NCI-H226 (cell line): ENCODE measurements around the gene RERE.
"Not testable (repeated sequence)": the region's sequence is repeated elsewhere in the genome, so short reads cannot be mapped to it uniquely, and the experiment has no call there.

Experiments used
- DNase-seq: peaks from one replicate; pipeline ENCODE4 v3.0.0-alpha.2; 2015

RERE gene

DNA sequence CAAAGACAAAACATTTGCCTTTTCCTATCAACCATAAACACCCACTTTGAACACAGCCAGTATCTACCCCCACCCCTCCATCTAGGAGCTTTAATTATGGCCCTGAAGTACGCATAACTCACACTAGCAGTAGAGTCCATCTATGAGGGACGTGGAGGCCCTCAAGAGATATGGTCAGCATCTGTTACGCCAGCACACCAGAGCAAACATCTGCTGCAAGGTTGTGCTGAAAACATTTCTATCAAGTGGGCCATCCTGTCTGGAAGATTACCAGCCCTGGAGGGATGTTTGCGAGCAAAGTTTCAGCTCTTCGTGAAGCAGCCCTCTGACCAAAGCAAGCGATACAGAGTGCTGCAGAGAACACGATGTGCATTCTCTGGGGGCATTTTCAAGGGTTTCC lies 424.9 kb downstream of the RERE start:
- DNase-seq, result no peak

GRCh38 chr1:8390707-8391106 lies 426.7 kb downstream of the RERE start:
- no peak for DNase-seq

DNA sequence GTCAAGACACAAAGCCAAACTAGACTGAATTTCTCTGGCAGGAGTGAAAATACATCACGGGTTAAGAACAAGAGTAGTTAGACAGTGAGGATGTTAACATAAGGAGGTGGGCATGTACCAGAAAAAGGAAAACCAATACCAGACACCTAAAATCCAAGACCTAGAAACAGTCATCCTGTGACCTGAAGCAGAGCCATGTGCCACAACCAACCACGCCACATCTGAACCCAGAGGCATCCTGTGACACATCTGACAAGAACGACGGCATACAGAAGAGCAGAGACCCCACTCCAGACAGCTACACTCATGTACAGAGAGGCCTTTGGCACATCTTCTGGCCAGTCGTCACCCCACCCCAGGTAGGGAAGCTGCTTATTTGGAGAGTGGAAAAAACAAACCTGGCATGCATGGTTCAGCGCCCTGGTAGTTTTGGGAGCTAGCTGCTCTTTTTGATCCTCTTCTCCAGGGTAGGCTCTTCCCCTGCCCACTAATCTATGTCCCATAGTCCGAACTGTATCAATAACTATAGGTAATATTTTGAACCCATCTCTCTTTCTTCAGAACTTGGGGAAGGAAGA lies 427.4 kb downstream of the RERE start:
- no peak for DNase-seq

DNA sequence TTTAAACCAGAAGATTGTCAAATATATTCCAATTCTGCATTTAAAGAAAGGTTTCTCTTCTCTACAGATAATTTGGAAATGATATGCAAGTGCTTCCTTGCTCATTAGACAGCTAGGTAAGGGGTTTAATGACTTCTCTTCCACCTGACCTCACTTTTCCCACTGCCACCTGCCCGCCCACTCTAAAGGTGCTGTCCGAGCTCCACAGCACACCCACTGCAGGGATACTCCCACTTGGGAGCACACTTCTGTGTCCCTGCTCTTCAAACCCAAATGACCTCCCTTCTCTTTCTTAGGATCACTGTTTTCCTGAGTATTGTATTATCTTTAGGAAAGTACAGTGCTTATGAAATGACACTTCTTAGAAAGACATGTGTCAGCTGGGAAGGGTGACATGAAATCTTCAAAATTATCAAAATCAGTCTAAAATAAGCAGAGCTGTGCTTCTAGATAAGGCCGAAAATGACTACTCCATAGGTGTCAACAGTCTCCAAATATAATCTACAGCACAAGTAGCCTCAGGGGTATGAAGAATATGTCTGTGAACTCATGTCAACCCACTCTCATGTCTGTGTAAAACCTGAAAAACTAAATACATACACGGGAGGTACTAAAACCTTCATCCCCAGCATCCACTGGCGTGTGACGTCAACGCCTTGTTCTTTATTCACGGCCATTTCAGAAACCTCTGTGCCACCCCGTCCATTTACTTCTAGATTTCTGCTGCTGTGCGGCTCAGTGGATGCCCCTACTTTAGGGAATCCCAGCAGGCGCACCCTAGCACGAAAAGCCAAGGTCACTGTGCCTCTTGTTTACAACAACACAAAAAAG lies 428.5 kb downstream of the RERE start:
- no peak for DNase-seq

- DNase-seq, result no peak
Measured at GRCh38 chr1:8386247-8386646, 431.2 kb downstream of the RERE start.

DNA sequence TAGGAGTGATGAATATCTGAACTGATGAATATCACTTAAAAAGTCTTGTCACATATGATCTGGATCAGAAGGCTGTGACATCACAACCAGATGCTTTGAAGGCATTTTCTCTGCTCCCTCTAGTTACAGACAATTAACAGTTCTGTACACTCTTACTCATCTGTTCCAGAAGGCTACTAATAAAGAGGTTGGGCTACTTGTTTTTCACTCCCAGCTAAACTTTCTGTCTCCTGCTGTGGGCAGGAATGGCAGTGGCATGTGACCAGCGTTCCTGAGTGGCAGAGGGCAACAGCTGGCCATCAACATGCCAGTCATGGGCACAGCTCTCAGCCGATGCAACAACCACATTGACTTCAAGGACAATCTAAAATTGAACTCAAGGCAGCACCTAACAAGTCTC lies 432.9 kb downstream of the RERE start:
- DNase-seq, result no peak

DNA sequence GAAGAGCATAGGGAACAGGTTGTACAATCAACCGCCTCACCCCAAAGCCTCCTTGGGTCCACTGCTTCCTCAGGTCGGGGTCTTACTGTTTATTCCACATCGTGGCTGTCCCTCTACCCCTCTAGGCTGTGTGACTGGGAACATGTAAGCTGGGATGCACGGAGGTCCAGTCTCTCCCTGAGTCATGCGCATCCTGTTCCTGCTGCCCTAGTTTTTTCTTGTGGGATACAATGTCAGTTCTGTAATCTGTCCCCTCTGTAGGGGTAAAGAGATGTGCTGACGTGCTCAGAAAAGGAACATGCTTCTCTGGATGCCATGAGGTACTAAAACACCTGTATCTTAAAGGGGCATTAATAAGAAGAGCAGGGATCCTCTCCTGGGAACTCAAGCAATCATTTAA lies 433.4 kb downstream of the RERE start:
- no peak for DNase-seq

- DNase-seq, result no peak
Measured at GRCh38 chr1:8382608-8383505, 434.6 kb downstream of the RERE start.

DNA sequence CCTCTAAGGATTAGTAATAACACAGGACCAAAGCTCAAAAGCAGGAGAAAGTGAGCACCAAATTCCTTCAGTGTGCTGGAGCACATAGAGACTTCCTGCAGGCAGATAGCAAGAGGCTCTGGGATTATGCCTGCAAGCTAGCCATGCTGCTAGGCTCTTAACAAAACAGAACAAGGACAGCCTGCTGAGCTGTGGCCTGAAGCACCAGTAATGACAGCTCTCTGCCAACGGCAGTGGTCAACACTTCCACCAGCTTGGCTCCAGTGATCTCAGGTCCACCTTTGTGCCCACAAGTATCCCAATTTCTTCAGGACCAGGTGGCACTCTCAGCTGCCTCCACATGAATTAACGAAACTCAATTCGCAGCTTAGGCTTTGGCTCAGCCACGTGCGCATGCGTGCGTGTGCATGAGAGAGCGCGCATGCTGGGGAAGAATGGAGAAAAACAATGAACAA lies 435.4 kb downstream of the RERE start:
- DNase-seq, result no peak

GRCh38 chr1:8381618-8382017 lies 435.8 kb downstream of the RERE start:
- DNase-seq, result no peak

GRCh38 chr1:8380310-8380709 lies 437.1 kb downstream of the RERE start:
- DNase-seq, result not testable (repeated sequence)

- DNase-seq, result no peak
Measured at GRCh38 chr1:8379513-8380186, 437.8 kb downstream of the RERE start.

DNA sequence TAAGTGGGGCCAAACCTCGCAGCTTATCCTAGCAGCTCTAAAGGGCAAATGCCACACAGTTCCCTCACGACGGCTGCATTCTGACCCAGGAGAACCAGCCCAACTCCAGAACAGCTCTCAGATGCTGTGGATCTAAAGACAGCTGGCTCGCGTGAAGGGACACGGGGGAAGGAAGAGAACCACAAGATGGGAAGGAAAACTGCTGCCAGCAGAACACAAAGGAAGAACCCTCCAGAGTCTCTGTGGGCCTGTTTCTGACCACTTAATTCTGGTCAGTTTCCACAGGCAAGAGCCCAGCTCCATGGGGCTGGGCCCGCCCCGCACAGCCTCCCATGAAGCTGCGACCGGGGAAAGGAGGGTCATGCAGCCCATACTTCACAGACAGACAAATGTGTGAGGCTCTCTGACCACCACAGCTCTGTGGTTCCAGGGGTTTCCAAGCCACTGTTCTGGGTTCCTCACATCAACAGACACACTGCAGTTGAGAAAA lies 438.4 kb downstream of the RERE start:
- DNase-seq, result no peak

GRCh38 chr1:8378178-8378577 lies 439.3 kb downstream of the RERE start:
- DNase-seq, result no peak

DNA sequence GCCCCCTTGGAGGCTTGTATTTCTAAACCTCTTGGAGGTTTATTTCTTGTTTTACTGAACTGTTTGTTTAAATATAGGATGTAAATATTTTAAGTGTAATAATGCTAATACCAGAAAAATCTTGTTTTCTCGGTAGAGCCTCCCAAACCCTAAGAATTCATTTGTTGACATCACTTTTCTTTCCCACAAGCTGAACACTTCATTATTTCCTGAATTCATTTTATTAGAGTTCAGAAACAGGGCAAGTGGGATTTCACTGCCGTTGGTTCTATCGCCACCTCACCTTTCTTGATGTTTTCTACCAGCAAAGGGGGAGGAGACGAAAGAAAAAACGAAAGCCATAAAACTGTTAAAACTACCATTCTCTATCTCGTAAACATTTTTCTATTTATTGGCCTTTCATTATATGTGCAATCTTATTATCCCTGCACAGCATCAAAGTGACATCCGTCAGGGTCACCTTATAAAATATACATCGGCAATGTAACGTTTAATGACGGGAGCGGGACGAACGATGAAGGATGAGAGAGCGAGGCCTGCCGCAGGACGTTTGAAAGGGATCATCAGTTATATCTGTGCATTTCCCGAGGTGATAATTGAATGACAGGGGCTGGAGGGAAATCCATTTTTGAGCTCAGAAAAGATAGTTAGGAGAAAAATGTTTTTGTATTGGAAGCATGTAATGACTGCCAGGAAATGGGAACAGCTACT lies 440.0 kb downstream of the RERE start:
- no peak for DNase-seq

GRCh38 chr1:8376358-8376840 lies 441.0 kb downstream of the RERE start:
- no peak for DNase-seq

DNA sequence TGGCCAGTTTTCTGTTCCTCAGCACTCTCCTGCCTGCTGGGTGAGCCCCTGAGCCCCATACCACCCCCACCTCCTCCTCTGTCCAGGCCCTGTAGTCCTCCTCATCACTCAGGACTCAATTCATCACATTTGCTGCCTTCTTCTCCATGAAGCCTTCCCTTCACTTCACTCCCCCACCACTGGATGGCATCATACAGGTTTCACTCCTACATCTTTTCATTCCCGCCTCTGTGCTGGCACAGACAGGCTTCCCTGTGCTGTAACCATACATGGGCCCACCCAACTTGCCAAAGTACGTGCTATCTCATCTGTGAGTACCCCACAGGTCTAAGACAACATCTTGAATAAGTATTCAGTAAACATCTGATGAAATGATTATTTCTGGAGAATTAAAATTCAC lies 442.6 kb downstream of the RERE start:
- DNase-seq, result peak; percentile 45

GRCh38 chr1:8374356-8374755 lies 443.1 kb downstream of the RERE start:
- DNase-seq, result no peak

DNA sequence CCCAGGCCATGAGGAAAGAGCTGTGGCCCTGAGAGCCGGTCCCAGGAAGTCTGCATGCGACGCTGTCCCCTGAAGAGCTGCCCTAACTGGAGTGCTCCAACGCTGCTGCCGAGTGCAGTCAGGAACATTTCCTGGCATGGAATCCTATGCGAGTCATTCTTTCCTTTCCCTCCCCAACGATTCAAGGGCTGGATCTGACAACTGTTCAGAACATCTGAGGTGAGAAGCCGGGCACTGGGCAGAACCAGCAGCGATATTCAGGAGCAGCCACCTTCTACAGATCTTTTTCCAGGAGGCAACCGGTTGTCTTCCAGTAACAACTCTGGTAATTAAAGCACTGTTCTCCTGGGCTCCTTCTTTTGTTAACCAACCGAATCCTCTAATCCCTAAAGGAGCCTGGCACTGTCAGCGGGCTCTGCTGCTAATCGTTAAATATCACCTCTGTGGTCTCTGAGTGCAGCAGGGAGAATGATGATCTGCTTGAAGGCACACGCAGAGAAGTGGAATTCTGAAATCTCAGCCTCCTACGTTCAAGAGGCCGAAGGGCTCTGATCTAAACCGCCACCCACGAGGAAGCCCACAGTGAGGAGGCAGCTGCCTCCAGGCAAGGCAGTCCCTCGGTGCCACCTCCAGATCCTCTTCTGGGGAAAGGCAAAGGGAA lies 443.7 kb downstream of the RERE start:
- peak; percentile 81 for DNase-seq

- DNase-seq, result no peak
Measured at GRCh38 chr1:8373125-8373524, 444.3 kb downstream of the RERE start.

DNA sequence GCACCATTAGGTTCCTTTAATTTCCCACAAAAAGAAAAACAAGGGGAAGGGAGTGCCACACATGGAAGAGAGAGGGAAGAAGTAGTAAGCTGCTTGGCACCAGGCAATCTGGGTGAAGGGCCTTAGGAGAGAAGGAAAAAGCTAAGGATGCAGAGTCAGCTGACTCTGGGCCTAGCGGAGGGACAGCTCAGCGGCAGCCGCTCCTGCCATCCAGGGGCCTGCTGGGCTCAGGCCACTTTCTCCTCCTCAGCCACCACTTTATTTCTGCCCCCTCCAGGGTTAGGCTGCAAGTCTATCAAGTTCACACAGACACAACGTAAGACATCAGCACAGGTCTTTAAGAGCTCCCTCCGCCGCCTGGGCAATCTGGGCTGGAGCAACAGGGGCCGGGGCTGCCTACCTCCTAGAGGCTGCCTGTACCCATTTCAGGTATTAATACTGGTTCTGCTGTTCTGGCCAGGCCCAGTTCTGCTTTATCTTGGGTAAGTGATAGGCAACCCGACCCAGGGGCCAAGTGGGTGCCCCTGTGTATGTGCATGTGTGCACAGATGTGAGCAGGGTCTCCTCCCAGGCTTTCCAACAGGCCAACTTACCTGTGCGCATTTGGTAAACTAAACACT lies 446.0 kb downstream of the RERE start:
- no peak for DNase-seq
